B cell (primary cell): ENCODE results near the gene ZNF609.

ENCODE experiments used
- EZH2 ChIP-seq: IDR thresholded peaks from 2 replicates; pipeline ENCODE4 v1.6.1; 2012; ENCODE audit warnings: borderline replicate concordance, low read depth, mild to moderate bottlenecking, moderate library complexity, low read length; ENCODE audit not compliant: insufficient read depth, poor library complexity, severe bottlenecking
- TF ChIP-seq, protein P1 (sequence below): fragments of 200-600 bp; IDR thresholded peaks from one replicate; pipeline ENCODE4 v1.8.0; 2022; ENCODE audit warnings: antibody characterized with exemption, mild to moderate bottlenecking

DNA sequence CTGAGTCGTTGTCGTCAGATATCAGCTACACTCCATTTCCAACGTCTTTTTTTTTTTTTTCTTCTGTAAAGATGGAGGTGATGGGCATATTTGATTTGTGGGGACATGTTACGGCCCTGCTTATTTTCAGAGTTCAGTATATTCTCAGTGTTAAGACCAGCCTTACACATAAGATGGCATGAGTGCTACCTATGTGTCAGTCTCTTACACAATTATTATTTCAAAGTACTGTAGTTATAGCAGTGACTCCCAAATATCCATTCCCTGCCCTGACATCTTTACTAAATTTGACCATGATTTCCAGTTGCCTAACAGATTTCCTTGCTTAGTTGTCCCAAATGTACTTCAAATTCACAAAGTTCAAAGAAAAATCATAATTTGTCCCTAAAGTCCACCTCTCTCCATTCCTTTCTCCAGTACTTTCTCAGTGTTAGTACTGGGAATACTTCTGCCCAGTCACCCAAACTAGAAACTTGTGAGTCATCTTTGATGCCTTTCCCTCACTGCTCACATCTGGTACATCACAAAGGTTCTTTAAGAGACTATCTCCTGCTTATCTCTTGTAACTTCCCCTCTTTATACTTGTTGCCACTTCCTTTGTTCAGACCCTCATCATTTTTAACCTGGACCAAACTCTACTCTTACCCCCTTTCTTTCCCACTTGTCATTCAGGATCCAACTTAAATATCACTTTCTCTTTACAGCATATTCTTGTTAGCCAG lies 67.0 kb downstream of the ZNF609 start:
- TF ChIP-seq, protein P1, sequence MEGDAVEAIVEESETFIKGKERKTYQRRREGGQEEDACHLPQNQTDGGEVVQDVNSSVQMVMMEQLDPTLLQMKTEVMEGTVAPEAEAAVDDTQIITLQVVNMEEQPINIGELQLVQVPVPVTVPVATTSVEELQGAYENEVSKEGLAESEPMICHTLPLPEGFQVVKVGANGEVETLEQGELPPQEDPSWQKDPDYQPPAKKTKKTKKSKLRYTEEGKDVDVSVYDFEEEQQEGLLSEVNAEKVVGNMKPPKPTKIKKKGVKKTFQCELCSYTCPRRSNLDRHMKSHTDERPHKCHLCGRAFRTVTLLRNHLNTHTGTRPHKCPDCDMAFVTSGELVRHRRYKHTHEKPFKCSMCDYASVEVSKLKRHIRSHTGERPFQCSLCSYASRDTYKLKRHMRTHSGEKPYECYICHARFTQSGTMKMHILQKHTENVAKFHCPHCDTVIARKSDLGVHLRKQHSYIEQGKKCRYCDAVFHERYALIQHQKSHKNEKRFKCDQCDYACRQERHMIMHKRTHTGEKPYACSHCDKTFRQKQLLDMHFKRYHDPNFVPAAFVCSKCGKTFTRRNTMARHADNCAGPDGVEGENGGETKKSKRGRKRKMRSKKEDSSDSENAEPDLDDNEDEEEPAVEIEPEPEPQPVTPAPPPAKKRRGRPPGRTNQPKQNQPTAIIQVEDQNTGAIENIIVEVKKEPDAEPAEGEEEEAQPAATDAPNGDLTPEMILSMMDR, result no peak
- no peak for TF ChIP-seq EZH2
